GM19193 (cell line): ENCODE measurements around the gene ARHGAP40.

Source experiments
- POLR2A ChIP-seq: IDR thresholded peaks from 4 replicates; pipeline ENCODE4 v1.6.1; 2011; ENCODE audit not compliant: insufficient read depth, insufficient read length; ENCODE audit errors: extremely low read depth

The ARHGAP40 gene

DNA sequence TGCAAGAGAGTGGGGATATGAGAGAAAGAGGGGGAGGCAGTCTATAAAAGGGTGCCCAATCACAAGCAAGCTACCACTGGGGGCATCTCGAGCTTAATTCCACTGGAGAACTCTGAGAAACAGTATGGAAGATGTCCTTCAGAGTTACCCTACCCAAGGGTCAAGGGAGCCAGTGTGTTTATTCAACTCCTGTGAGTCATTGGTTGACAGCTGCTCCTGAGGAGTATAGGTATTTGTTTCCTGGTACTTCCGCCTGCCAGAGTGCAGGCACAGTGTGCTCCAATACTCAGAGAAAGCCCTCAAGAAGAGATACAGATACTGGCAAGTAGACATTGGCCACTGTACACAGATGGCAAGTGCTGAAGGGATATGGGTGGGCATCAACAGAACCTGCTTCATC lies 49.5 kb downstream of the ARHGAP40 start:
- TF ChIP-seq POLR2A, result no peak

DNA sequence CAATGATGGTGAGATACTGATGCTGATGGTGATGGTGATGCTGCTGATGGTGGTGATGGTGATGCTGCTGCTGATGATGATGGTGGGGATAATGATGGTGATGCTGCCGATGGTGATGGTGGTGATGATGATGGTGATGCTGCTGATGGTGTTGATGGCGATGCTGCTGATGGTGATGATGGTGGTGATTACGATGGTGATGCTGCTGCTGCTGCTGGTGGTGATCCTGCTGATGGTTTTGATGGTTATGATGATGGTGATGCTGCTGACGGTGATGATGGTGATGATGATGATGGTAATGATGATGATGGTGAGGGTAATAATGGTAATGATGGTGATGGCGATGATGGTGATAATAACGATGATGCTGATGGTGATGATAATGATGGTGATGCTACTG lies 50.0 kb downstream of the ARHGAP40 start:
- TF ChIP-seq POLR2A, result no peak

DNA sequence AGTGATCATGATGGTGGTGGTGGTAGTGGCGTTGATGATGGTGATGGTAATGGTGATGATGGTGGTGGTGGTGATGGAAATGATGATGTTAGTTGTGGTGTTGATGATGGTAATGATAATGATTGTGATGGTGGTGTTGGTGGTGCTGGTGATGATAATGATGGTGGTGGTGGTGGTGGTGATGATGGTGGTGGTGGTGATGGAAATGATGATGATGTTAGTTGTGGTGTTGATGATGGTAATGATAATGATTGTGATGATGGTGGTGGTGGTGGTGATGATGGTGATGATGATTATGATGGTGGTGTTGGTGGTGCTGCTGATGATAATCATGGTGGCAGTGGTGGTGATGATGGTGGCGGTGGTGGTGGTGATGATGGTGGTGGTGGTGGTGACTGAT lies 51.4 kb downstream of the ARHGAP40 start:
- no peak for TF ChIP-seq POLR2A

GRCh38 chr20:38657390-38657789 lies 55.8 kb downstream of the ARHGAP40 start:
- no peak for TF ChIP-seq POLR2A

DNA sequence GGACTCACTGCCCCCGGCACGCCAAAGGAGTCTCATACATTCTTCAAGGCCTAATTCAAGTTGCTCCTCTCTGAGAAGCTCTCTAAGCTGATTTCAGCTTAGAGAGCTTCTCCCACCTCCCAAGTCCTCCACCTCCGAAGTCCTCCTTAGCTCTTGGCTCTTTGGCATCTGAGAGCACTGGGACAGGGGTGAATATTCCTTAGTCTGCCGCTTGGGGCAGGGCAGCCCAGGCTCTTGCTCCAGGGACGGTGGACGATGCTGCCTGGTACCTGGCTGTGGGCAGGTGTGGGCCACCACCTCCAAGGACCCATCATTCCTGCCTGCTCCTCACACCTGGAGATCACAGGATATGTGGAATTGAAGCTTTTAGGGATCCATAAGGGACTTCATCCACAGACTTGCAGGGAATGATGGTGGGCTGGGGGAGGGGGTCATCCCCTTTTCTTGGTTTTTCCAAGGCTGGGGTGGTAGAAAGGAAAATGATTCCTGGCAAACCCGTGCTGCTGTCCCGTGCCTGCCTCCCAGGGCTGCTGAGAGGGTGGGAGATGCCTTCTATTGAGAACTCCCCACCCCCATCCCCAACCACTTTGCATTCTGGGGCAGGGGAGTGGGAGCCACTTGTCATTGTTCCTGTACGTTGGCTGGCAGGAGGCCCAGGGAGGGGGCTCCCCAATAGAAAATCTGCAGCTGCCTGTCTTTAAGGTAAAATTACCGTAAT lies 57.4 kb downstream of the ARHGAP40 start:
- TF ChIP-seq POLR2A, result no peak

DNA sequence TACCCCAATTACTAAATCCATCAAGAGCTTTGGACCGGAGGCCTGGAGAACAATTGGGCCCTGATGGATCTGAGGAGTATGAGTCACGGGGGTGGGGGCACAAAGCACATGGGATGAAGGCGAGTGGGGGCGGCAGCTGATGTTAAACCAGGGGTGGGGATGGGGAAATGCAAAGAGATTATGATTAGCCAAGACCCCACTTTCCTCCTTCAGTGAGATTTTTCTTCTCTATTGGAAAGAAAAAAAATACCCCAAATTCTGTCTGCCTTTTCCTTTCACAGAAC lies 57.9 kb downstream of the ARHGAP40 start:
- TF ChIP-seq POLR2A, result no peak

- TF ChIP-seq POLR2A, result no peak
Observed at GRCh38 chr20:38660429-38660828, 58.8 kb downstream of the ARHGAP40 start.

DNA sequence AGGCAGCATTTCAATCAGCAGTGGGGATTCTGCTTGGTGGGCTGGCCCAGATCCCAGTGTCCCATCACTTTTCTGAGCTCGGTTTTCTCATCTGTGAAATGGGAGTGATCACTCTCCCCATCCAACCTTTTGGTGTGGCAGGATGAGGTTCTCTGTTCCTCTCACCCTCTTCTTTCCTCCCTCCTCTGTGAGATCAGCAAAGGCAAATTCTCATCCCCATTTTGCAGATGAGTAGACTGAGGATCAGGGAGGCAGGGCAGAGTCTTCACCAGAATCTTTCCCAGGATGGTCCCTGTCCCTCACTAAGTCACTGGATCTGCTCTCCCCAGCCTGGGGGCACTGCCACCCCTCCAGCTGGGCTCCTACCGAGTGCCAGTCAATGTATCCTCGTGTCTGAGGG lies 62.1 kb downstream of the ARHGAP40 start:
- no peak for TF ChIP-seq POLR2A

DNA sequence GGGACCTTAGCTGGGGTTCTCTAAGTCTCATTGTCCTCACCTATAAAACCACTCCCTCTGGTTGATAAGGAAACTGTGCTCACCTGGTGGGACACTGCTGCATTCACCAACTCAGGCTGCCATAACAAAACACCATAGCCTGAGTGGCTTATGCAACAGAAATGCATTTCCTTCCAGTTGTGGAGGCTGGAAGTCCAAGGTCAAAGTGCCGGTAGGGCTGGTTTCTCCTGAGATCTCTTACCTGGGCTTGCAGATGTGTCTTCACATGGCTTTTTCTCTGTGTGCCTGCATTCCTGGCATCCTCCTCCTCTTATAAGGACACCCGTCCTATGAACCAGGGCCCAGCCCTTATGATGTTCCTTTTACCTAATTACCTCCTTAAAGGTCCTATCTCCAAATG lies 62.7 kb downstream of the ARHGAP40 start:
- no peak for TF ChIP-seq POLR2A

DNA sequence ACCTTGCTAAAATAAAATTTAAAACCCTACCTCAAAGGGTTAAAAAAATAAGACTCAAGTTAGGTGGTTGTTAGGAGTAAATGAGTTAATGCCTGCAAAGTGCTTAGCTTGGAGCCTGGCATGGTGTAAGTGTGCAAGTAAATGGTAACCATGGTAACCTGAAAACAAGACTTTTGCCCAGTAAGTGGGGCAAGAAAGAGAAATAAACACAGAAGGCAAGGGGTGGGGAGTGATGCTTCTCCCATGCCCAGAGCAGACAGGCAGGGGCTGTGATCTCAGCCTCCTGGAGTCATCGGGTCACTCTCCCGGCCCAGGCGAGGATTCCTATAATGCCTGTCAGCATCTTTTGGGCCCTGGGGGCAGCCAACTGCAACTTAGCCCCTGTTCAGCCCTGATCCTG lies 63.5 kb downstream of the ARHGAP40 start:
- no peak for TF ChIP-seq POLR2A

- no peak for TF ChIP-seq POLR2A
Observed at GRCh38 chr20:38665506-38666285, 64.1 kb downstream of the ARHGAP40 start.

DNA sequence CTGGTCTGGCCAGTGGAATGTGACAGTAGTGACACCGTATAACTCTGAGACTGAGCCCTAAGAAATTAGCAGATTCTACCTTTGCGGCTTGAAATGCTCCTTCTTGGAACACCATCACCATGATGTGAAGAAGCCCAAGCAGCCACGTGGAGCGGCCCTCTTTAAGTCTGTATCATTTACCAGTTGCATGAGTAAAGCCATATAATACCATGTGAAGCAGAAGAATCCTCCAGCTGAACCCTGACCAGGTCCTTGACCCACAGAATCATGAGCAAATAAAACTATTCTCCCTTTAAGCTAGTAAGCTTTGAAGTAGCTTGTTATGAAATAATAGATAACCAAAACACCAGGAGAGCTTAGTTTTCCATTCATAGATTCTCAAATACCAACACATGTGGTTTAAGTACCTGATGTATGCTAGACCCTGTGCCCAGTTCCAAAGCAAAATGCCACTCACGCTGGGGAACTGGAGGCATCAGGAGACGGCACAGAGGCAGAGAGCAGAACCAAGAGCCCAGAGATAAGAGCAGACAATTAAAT lies 65.9 kb downstream of the ARHGAP40 start:
- TF ChIP-seq POLR2A, result no peak

DNA sequence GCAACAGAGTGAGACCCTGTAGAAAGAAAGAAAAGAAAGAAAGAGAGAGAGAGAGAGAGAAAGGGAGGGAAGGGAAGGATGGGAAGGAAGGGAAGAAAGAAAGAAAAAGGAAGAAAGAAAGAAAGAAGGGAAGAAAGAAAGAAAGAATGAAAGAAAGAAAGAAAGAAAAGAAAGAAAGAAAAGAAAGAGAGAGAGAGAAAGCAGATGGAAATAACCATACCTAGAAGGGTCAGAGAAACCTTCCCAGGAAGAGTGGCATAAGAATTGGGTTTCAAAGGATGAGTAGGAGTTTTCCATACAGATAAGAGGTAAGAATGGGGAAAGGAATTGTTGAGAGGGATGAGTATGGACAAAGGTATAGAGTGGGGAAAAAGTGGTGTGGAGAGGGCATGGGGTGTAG lies 68.1 kb downstream of the ARHGAP40 start:
- TF ChIP-seq POLR2A, result no peak

DNA sequence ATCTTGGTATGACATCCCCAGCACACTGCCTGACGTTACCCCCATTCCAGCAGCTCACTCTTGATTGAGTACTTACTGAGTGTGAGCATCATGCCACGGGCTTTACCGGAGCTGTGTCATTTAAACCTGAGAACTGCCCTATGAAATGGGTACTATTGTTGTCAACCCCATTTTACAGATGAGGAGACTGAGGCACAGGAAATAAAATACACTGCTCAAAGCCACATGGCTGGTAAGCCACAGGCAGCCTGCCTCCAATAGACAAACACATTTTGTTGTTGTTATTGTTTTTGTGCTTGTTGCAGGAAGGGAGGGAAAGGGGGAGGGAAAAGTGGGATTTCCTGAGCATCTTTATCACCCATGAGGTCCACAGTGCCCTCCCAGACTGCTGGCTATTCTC lies 69.2 kb downstream of the ARHGAP40 start:
- TF ChIP-seq POLR2A, result no peak

DNA sequence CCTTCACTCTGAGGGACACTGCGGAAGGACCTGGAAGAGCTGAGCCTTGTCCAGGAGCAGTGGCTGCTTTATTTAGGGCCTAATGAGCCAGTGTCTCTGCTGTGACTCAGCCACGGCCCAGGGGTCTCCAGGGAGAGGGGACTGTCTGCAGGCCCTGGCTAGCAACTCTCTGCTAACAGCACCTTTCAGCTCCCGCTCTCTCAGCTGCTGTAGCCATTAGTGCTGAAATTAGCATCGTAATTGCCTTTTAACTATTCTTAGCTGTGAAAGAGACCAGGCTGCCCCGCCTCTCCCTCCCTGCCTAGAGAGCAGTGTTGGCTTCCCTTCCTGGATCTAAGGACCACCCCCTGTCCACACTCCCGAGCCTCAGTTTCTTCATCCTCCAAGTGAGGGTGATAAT lies 69.6 kb downstream of the ARHGAP40 start:
- TF ChIP-seq POLR2A, result no peak

DNA sequence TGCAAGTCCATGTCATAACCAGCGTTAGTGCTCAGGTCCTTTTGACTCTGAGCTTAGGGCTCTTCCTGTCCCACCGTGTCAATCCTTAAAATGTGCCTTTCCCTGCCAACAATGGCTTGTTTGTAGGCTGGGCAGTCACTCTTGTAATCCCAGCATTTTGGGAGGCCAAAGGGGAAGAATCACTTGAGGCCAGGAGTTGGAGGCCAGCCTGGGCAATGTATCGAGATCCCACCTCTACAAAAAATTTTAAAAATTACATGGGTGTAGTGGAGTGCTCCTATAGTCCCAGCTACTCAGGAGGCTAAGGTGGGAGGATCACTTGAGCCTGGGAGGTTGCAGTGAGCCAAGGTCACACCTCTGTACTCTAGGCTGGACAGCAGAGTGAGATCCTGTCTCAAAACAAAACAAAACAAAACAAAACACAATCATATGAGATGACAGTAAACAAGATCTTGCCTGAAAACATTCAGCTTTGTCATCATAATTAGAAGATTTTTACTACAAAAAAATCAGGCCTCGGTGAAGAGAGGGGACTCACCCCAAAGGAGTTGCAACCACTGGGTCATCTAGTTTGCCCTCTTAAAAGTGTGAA lies 70.2 kb downstream of the ARHGAP40 start:
- TF ChIP-seq POLR2A, result no peak
